CD4-positive, alpha-beta memory T cell (primary cell): ENCODE measurements around the gene JUN. TPM values are rescaled to one million over a fixed set of nuclear protein-coding genes. Genes with fewer than 3 reads are reported as not detected.

Source experiments
- CTCF ChIA-PET: fragments of 350-600 bp; sonication (Branson Sonifier 250); formaldehyde crosslinking; loops from one replicate; lab custom pipeline; 2021; ENCODE audit warnings: inconsistent platforms; ENCODE audit not compliant: partially characterized antibody; lab: Charles Lee
- POLR2A ChIA-PET: fragments of 350-600 bp; sonication (Branson Sonifier 250); formaldehyde crosslinking; loops from one replicate; lab custom pipeline; 2021; ENCODE audit not compliant: partially characterized antibody; lab: Charles Lee
- DNase-seq, 5 donors: peaks; one replicate each; pipeline versions ENCODE4 v3.0.0 to v3.0.0-alpha.2; 2020 to 2022; ENCODE audit warnings: mixed read lengths in 1 of 5
- H3K27ac ChIP-seq: one replicate; pipeline ENCODE4 v1.7.0; 2013; ENCODE audit warnings: low read depth, low read length
- H3K27me3 ChIP-seq: 2 replicates; pipeline ENCODE4 v1.7.0; 2013; ENCODE audit warnings: mild to moderate bottlenecking, low read length, moderate library complexity; ENCODE audit not compliant: insufficient read depth
- H3K36me3 ChIP-seq: 2 replicates; pipeline ENCODE4 v1.7.0; 2013; ENCODE audit warnings: mild to moderate bottlenecking, low read length, moderate library complexity; ENCODE audit not compliant: insufficient read depth
- H3K4me1 ChIP-seq: 2 replicates; pipeline ENCODE4 v1.7.0; 2013; ENCODE audit warnings: mild to moderate bottlenecking, low read length, moderate library complexity; ENCODE audit not compliant: insufficient read depth
- H3K4me3 ChIP-seq, 2 donors: one replicate each; pipeline ENCODE4 v1.7.0; 2013; ENCODE audit warnings: low read length in 2 of 2, mild to moderate bottlenecking in 1 of 2
- H3K9me3 ChIP-seq, 2 donors: one replicate each; pipeline ENCODE4 v1.7.0; 2013; ENCODE audit warnings: low read length in 2 of 2, control low read depth in 1 of 2; ENCODE audit not compliant: control insufficient read depth in 1 of 2
- H3K27ac Mint-ChIP-seq, 7 donors: one replicate each; pipeline ENCODE4 v1.8.0; 2020 to 2021; ENCODE audit warnings: mixed read lengths in 7 of 7, mild to moderate bottlenecking in 6 of 7, inconsistent platforms in 3 of 7, moderate library complexity in 3 of 7
- H3K27me3 Mint-ChIP-seq, 2 donors: one replicate each; pipeline ENCODE4 v1.8.0; 2020 to 2021; ENCODE audit warnings: mixed read lengths in 2 of 2
- H3K36me3 Mint-ChIP-seq, 2 donors: one replicate each; pipeline ENCODE4 v1.8.0; 2020 to 2021; ENCODE audit warnings: mixed read lengths in 2 of 2, inconsistent platforms in 1 of 2, mild to moderate bottlenecking in 1 of 2
- H3K4me1 Mint-ChIP-seq, 4 donors: one replicate each; pipeline ENCODE4 v1.8.0; 2020 to 2021; ENCODE audit warnings: mixed read lengths in 4 of 4, mild to moderate bottlenecking in 1 of 4
- H3K4me3 Mint-ChIP-seq, 8 donors: one replicate each; pipeline ENCODE4 v1.8.0; 2020 to 2021; ENCODE audit warnings: mixed read lengths in 8 of 8, mild to moderate bottlenecking in 7 of 8, moderate library complexity in 6 of 8, inconsistent platforms in 3 of 8
- H3K9me3 Mint-ChIP-seq, 8 donors: one replicate each; pipeline ENCODE4 v1.8.0; 2020 to 2021; ENCODE audit warnings: mixed read lengths in 8 of 8, mild to moderate bottlenecking in 5 of 8, inconsistent platforms in 3 of 8, moderate library complexity in 1 of 8
- intact Hi-C: fragments of 100-400 bp; cut with micrococcal nuclease; formaldehyde crosslinking; loops from one replicate; pipeline ENCODE4 v1.15.1; 2023
- polyA plus RNA-seq, 2 donors: library from polyadenylated mRNA; unstranded; fragments of 300-500 nt; fragmentation: Illumina TruSeq; gene quantifications; one replicate each; pipeline ENCODE4 v1.2.3, GENCODE V29; 2021
- total RNA-seq, 2 experiments: library from RNA; stranded (reverse); gene quantifications; one replicate each; pipeline ENCODE4 v1.2.3, GENCODE V29; 2021

Gene JUN
- total and polyA plus RNA-seq, 4 experiments from 2014 or later: 19.0 to 56.7 (median 29.7) TPM

DNA sequence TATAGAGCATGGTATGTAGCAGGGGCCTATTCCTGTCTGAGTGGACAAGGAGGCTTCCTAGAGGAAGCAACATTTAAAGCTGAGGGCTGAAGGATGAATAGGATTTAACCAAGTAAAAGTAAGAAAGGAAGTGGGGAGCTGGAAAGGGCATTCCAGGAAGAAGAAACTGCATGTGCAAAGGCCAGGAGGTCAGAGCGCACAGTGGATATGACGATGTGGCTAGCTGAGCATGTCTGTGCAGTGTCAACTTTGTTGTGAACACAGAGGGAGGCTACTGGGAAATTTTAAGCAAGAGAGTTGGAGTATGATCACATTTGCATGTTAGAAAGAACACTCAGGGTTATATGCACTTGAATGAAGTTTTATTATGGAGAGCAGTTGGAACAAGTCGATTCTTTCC, 28.6 kb upstream of the JUN start:
- peaks cover 0 to 4% of the 10 kb centered on the region in 2 donors for H3K36me3 Mint-ChIP-seq
- intact Hi-C loops: loop anchor here (10.0 kb wide), 2 partner anchors 132 to 482 kb away; partner anchors contain the start of gene FGGY
- H3K27me3 Mint-ChIP-seq: no peaks in the 10 kb centered on the region
- ChIA-PET CTCF (interaction anchor here (1.0 kb wide), 1 partner anchor 29 kb away, joined by 3 read pairs; the partner anchor contains the start of gene JUN), POLR2A (interaction anchor here (0.9 to 3.6 kb wide), 2 partner anchors 17 to 27 kb away, joined by 5 to 91 read pairs; partner anchors contain the start of gene JUN)
- Histone ChIP-seq H3K4me3 (no peak overlapping the region), H3K27me3 (no peaks in the 10 kb centered on the region), H3K27ac (peak overlapping the region; percentile 55), H3K4me1 (peaks cover 51% of the 10 kb centered on the region), H3K9me3 (no peaks in the 10 kb centered on the region), H3K36me3 (no peaks in the 10 kb centered on the region)
- H3K9me3 Mint-ChIP-seq: no peaks in the 10 kb centered on the region
- H3K27ac Mint-ChIP-seq: peak overlapping the region; percentile 89 to 99 (median 93)
- DNase-seq: peak in 1 of 5 donors; percentile 38
- H3K4me3 Mint-ChIP-seq: peak overlapping the region; percentile 14 to 58 (median 40)
- H3K4me1 Mint-ChIP-seq: peaks cover 36 to 61% (median 50%) of the 10 kb centered on the region in 4 donors

DNA sequence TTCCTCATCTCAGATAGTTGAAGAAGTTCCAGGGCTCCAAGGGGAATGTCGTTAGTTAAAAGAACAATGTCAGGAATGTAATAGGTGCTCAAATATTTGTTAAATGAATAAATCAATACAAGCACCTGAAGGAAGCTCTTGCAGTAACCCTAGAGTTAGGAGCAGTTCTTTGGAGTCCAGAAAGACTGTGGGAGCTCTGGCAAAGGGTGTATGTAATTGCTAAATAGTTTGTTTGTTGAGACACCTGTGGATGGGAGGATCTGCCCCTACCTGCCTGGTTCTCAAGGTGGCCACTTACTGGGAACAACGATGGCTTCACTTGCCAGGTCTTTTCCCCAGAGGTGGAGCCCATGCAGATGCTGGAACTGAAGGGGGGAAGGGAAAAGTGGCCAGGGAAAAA, 27.5 kb upstream of the JUN start:
- Histone ChIP-seq H3K36me3 (no peaks in the 10 kb centered on the region), H3K4me3 (no peak overlapping the region), H3K27me3 (no peaks in the 10 kb centered on the region), H3K27ac (no peak overlapping the region), H3K9me3 (no peaks in the 10 kb centered on the region), H3K4me1 (peaks cover 45% of the 10 kb centered on the region)
- H3K36me3 Mint-ChIP-seq: peaks cover 0 to 4% of the 10 kb centered on the region in 2 donors
- peaks cover 32 to 54% (median 46%) of the 10 kb centered on the region in 4 donors for H3K4me1 Mint-ChIP-seq
- no peak overlapping the region for H3K4me3 Mint-ChIP-seq
- ChIA-PET CTCF (interaction anchor here (1.5 kb wide), 1 partner anchor 25 kb away, joined by 3 read pairs; no protein-coding TSS in a partner anchor), POLR2A (no interaction called here)
- no peak for DNase-seq
- H3K27ac Mint-ChIP-seq: peak overlapping the region; percentile 79 to 99 (median 91)
- H3K27me3 Mint-ChIP-seq: no peaks in the 10 kb centered on the region
- intact Hi-C loops: loop anchor here (10.0 kb wide), 2 partner anchors 133 to 483 kb away; partner anchors contain the start of gene FGGY
- no peaks in the 10 kb centered on the region for H3K9me3 Mint-ChIP-seq

DNA sequence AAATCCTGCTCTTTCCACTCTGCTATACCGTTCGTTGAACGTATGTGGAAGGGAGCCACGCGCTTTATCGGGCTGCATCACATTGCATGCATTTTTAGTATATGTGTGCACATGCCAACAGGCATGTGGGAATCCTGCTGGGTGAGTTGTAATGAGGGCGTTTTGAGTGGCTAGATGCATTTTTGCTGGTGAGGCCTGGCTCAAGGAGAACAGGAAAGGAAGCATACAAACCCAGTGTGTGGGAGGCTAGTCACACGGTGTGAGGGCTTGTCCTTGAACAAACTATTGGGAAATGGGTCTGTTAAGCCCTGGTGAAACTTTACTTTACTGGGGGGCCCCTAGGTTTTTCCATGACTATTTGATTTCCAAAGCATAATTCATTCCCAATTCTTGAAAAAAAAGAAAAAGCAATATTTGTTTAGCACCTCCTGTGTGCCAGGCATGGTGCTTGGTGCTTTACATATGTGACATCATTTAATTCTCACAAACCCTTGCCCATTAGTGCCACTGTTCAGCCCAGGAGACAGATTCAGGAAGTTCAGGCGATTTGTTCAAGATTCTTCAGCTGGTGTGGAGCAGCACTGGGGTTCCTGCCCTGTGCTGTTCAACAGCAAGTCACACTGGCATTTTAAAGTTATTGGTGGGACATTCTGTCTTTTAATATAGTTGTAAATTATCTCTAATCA, 25.6 kb upstream of the JUN start:
- H3K4me3 ChIP-seq: no peak overlapping the region
- H3K27me3 ChIP-seq: no peaks in the 10 kb centered on the region
- CTCF ChIA-PET: interaction anchor here (0.7 to 1.4 kb wide), 2 partner anchors 26 to 889 kb away, joined by 3 read pairs; partner anchors contain the start of gene JUN
- peaks cover 29% of the 10 kb centered on the region for H3K4me1 ChIP-seq
- H3K4me3 Mint-ChIP-seq: no peak overlapping the region
- H3K9me3 Mint-ChIP-seq: no peaks in the 10 kb centered on the region
- H3K4me1 Mint-ChIP-seq: peaks cover 23 to 40% (median 36%) of the 10 kb centered on the region in 4 donors
- H3K27ac Mint-ChIP-seq: peak overlapping the region; percentile 1 to 89 (median 58)
- no peak overlapping the region for H3K27ac ChIP-seq
- no peaks in the 10 kb centered on the region for H3K36me3 ChIP-seq
- no peaks in the 10 kb centered on the region for H3K27me3 Mint-ChIP-seq
- intact Hi-C loops: loop anchor here (10.0 kb wide), 2 partner anchors 135 to 485 kb away; partner anchors contain the start of gene FGGY
- no peaks in the 10 kb centered on the region for H3K9me3 ChIP-seq
- POLR2A ChIA-PET: interaction anchor here (2.8 kb wide), 1 partner anchor 23 kb away, joined by 9 read pairs; no protein-coding TSS in a partner anchor
- peaks cover 7 to 15% of the 10 kb centered on the region in 2 donors for H3K36me3 Mint-ChIP-seq
- DNase-seq: no peak

DNA sequence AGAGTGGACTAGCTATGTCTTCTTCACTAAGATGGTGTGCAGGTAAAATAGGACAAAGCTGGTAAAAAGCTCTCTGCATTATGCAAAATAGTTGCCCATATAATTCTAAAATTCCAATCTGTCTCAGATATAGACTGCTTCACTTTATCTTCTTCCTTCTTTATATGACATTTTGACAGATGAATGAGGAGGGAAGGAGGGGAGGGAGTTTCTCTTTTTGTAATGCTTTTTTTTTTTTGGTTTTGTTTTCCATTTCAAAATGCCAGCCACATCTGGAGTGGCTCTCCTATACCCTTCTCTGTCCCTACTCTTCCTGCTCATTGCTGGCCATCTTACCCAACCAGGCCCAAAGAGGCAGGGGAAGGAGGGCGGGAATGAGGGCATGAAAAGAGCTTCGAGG, 24.2 kb upstream of the JUN start:
- Histone ChIP-seq H3K4me1 (peaks cover 15% of the 10 kb centered on the region), H3K9me3 (no peaks in the 10 kb centered on the region), H3K4me3 (no peak overlapping the region), H3K36me3 (no peaks in the 10 kb centered on the region), H3K27ac (no peak overlapping the region), H3K27me3 (no peaks in the 10 kb centered on the region)
- H3K4me1 Mint-ChIP-seq: peaks cover 14 to 27% (median 24%) of the 10 kb centered on the region in 4 donors
- ChIA-PET CTCF (interaction anchor here (0.9 to 1.4 kb wide), 2 partner anchors 9 to 25 kb away, joined by 3 read pairs; partner anchors contain the start of gene JUN), POLR2A (interaction anchor here (2.8 kb wide), 1 partner anchor 22 kb away, joined by 9 read pairs; no protein-coding TSS in a partner anchor)
- H3K27ac Mint-ChIP-seq: peak overlapping the region in 3 of 7 donors; percentile 11 to 70 (median 23)
- H3K9me3 Mint-ChIP-seq: no peaks in the 10 kb centered on the region
- H3K27me3 Mint-ChIP-seq: no peaks in the 10 kb centered on the region
- no peak overlapping the region for H3K4me3 Mint-ChIP-seq
- DNase-seq: no peak
- peaks cover 7 to 15% of the 10 kb centered on the region in 2 donors for H3K36me3 Mint-ChIP-seq
- intact Hi-C loops: no loop called here

DNA sequence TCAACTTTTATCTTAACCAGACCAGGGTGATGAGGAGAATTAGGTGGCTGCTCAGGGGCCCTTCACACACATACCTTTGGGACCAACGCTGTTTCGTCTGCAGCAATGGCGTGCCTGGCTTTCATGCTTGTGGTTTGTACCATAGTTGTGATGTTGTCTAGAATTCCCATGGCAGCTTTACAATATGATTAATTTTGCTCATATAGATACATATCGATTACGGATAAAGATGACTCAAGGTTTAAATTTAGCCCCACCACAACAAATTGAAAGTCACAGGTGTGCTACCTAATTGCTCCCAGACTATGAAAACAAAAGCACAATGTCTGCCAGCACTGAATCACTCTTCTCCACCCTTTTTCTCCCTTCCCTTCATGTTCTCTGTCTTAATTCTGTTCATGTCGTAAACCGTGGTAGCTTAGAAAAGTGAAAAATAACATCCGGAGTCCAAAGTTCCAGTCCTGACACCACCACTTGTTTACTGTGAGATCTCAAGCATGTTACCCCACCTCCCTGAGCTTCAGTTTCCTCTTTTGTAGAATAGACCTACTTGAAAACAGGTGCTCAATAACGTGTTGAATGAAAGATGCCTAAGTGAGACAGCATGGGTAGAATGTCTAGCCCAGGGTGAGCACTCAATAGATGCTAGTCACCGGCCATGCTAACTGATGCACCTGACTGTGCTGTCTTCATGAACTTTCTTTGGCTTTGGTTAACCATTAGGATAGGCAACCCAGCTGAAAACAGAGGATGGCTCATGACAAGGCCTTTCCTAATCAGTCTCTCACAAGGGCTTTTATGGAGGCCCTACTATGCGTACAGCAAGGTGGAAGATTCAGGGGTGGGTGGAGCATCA, 22.1 kb upstream of the JUN start:
- no peak overlapping the region for H3K27ac ChIP-seq
- Mint-ChIP-seq H3K4me1 (peaks cover 5 to 13% (median 8%) of the 10 kb centered on the region in 4 donors), H3K9me3 (no peaks in the 10 kb centered on the region), H3K36me3 (peaks cover 7 to 15% of the 10 kb centered on the region in 2 donors), H3K4me3 (no peak overlapping the region), H3K27me3 (no peaks in the 10 kb centered on the region), H3K27ac (peak overlapping the region in 3 of 7 donors; percentile 52 to 92 (median 60))
- CTCF ChIA-PET: no interaction called here
- intact Hi-C loops: no loop called here
- no peak for DNase-seq
- no peak overlapping the region for H3K4me3 ChIP-seq
- POLR2A ChIA-PET: interaction anchor here (1.2 to 2.0 kb wide), 2 partner anchors 20 to 22 kb away, joined by 4 to 8 read pairs; partner anchors contain the start of gene JUN
- H3K4me1 ChIP-seq: no peaks in the 10 kb centered on the region
- no peaks in the 10 kb centered on the region for H3K27me3 ChIP-seq
- H3K9me3 ChIP-seq: no peaks in the 10 kb centered on the region
- H3K36me3 ChIP-seq: no peaks in the 10 kb centered on the region

DNA sequence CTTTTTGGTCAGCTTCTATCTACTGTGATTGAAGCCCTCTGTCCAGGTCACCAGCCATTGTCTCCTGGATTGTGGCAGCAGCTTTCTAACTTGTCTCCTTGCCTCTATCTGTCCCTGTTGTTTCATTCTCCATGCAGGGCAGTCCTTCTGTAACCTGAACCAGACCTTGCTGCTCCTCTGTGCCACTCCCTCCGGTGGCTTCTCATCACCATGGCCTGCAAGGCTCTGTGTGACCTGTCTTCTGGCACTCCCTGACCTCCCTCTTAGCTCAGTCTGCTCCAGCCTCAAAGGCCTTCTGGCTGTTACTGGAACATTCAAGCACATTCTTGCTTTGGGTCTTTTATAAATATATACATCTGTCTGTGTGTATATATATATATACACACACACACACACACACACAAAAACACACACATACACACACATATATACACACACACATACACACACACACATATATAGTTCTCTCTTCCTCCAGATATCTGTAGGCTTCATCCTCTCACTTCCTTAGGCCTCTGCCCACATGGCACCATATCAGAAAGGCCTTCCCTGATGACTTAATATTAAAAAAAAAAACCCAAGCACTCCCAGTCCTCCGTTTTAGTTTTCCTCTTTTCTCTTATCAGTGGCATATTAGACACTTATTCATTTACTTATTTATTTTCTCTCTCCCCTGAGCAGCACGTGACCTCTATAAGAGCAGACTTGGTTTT, 21.2 kb upstream of the JUN start:
- no peaks in the 10 kb centered on the region for H3K27me3 ChIP-seq
- POLR2A ChIA-PET: interaction anchor here (1.2 kb wide), 1 partner anchor 22 kb away, joined by 3 read pairs; the partner anchor contains the start of gene JUN
- H3K36me3 ChIP-seq: no peaks in the 10 kb centered on the region
- intact Hi-C loops: no loop called here
- no peak overlapping the region for H3K4me3 ChIP-seq
- no peaks in the 10 kb centered on the region for H3K4me1 ChIP-seq
- CTCF ChIA-PET: no interaction called here
- H3K9me3 Mint-ChIP-seq: no peaks in the 10 kb centered on the region
- no peak overlapping the region for H3K27ac ChIP-seq
- H3K4me1 Mint-ChIP-seq: peaks cover 5 to 13% (median 7%) of the 10 kb centered on the region in 4 donors
- peaks cover 9 to 15% of the 10 kb centered on the region in 2 donors for H3K36me3 Mint-ChIP-seq
- no peaks in the 10 kb centered on the region for H3K27me3 Mint-ChIP-seq
- H3K27ac Mint-ChIP-seq: peak overlapping the region in 2 of 7 donors; percentile 4 to 19
- H3K9me3 ChIP-seq: no peaks in the 10 kb centered on the region
- no peak for DNase-seq
- H3K4me3 Mint-ChIP-seq: no peak overlapping the region
